Glomerular visceral epithelial cell (primary cell): ENCODE measurements around the gene PAX1.
A peak's percentile ranks its signal among the peaks of the same experiment; 100 is the strongest.

Source experiments
- DNase-seq: peaks from one replicate; pipeline ENCODE4 v3.0.0-alpha.2; 2016; ENCODE audit errors: extremely low spot score

Gene PAX1

GRCh38 chr20:21702553-21703470 lies 2.7 kb upstream of the PAX1 start:
- DNase-seq = no peak

DNA sequence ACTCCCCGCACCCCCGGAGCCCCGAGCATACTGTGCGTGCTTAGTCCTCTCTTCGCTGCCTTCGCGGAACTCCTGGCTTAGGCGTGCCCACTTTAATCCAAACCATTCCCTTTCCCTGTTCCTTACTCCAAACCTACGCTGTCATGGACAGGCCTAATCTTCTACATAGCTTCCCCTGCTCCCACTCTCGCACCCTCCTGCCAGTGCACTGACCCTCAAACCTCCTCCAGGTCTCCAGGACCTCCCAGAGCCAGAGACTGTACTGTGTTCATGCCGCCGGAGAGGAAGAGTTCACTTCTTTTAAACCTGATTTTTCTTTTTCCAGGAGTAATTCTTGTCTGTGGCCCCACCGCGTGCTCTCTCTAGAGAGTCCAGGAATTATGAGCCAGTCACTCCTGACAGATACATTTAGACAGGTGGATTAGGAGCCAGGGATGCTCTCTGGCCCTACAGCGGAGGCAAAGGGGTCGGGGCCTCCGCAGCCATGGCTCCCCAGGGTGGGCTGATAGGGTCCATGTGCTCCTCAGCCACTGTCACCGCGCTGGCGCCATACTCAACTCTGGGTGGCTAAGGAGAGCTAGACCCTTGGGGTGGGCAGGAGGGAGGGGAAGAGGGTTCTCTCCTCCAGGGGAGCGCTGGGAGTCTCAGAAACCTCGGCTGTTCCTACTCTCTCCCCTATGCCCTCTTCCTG lies 1.6 kb upstream of the PAX1 start:
- no peak for DNase-seq

DNA sequence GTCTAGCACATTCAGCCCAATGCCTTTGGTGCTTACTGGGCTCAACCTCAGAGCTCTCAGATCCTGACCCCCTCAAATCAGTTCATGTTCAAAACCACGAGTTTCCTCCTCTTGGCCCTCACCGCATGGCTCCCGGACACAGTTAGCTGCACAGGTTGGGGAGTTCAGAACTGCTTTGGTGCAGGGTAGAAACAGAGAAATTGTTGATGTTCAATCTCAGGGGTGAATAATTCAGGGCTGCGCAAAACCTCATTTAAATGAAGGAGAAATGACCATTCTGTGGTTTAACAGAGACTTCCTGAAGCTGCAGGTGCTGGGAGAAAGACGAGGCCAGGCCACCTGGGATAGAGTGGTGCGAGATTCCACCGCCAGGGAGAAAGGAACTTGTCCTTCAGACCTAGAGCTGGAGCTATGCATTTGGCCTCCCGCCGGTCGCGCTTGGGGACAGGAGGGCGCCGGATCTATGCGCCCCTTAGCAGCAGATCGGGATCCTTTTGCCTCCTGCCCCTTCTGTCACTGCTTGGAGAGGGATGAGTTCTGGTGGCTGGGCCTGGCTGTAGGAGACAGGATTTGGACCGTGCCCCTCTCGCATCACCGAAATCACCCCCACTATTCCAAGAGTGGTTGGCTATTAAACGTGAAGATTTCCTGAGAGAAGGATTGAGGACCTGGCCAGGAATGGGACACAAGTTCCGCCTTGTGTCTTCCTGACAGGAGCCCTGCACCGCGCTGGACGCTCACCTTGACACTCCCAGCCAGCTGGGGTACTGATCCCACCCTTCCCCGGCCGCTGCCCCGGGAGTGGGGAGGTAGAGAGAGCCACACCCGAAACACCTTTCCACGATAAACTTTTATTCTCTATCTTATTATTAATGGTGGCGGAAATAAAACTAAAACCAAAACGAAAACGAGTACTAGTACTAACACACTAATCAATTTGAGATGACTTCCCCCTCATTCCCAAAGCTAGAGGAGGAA lies 767 bp upstream of the PAX1 start:
- no peak for DNase-seq

DNA sequence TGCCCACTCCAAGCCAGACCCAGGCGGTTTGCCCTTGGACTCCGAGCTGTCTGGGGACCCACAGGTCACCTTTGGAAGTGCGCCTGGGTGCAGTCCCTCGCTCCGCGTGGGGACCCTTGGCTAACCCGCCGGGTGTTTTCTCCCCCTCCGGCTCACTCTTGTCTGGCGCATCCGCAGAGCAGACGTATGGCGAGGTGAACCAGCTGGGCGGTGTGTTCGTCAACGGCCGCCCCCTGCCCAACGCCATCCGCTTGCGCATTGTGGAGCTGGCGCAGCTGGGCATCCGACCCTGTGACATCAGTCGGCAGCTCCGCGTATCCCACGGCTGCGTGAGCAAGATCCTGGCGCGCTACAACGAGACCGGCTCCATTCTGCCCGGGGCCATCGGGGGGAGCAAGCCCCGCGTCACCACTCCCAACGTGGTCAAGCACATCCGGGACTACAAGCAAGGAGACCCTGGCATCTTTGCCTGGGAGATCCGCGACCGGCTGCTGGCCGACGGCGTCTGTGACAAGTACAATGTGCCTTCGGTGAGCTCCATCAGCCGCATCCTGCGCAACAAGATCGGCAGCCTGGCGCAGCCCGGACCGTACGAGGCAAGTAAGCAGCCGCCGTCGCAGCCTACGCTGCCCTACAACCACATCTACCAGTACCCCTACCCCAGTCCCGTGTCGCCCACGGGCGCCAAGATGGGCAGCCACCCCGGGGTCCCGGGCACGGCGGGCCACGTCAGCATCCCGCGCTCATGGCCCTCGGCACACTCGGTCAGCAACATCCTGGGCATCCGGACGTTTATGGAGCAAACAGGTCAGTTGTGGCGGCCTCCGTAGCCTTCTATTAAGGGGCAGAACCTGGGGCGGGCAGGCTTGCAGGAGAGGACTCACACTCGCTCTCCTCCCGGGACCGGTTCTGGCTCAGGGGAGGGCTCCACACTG lies 1.1 kb downstream of the PAX1 start:
- DNase-seq = no peak

- no peak for DNase-seq
Measured at GRCh38 chr20:21707267-21707666, 1.8 kb downstream of the PAX1 start.

GRCh38 chr20:21707999-21708737 lies 2.7 kb downstream of the PAX1 start:
- DNase-seq = no peak

DNA sequence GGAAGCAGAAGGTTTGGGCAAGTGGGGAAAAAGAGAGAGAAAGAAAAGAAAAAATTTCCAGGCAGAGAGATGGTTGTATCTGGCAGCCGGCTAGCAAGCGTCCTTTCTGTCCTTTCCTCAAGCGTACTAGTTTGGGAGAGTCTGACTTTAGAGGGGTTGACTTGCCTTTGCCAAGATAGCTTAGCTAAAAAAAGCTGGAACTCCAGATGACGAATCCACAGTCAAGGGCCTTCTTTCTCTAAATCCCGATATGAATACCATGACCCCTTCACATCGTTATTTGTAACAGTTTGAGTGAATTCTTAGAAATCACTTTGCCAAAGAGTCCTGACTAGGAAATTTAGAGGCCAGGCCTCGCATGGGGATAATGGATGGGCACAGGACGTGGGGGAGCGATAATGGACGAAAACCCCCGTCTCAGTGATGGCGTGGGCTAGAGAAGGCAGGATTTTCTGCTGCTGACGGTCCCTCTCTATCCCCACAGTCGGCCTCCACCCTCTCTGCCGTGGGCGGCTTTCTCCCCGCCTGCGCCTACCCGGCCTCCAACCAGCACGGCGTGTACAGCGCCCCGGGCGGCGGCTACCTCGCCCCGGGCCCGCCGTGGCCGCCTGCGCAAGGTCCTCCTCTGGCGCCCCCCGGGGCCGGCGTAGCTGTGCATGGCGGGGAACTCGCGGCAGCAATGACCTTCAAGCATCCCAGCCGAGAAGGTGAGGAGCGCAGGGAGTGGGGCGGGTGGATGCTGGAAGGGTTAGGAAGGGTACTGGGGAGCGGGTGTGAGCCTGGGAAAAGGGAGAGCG lies 3.5 kb downstream of the PAX1 start:
- DNase-seq = no peak

GRCh38 chr20:21709535-21709904 lies 4.1 kb downstream of the PAX1 start:
- DNase-seq = no peak

DNA sequence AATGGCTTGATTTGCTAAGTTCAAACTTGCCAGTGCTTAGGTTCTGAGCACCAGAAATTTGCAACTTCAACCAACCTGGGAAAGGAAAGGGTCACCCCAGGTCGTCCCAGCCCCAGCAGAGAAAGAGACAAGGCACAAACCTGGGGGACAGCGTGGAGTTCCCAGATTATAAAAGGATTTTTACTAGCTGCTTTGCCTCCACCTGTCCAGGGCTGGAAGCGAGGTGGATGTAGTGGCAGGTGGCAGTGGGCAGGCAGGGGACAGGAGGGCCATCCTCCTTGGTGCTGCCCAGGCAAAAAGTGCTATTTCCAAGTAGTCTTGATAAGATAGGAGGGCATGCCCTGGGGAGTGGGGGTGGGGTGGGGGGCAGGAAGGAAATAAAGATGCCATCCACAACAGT lies 4.9 kb downstream of the PAX1 start:
- DNase-seq = no peak

DNA sequence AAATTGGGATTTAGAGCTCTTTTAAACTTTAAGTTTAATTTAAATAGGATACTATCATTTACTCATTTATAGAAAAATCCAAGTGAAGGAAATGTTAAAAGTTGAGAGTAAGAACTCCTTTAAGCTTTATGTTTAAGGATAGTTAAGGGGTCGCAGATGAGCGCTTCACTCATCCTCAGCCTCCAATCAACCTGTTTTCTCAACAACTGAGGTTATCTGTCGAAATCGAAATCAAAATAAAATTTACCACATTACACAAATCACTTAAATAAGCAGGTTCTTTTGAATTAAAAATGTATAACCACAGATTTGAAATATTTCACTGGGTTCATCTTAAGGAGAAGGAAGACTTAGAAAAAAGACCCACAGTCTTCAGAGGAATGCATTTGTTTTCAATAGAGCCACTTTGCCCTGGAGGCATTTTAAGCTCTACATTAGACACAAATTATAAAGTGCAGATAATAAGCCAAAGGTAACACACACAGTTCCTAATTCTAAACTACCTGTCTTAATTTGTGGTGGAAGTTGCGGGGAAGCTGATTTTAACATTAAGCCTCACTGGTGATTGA lies 5.5 kb downstream of the PAX1 start:
- no peak for DNase-seq

DNA sequence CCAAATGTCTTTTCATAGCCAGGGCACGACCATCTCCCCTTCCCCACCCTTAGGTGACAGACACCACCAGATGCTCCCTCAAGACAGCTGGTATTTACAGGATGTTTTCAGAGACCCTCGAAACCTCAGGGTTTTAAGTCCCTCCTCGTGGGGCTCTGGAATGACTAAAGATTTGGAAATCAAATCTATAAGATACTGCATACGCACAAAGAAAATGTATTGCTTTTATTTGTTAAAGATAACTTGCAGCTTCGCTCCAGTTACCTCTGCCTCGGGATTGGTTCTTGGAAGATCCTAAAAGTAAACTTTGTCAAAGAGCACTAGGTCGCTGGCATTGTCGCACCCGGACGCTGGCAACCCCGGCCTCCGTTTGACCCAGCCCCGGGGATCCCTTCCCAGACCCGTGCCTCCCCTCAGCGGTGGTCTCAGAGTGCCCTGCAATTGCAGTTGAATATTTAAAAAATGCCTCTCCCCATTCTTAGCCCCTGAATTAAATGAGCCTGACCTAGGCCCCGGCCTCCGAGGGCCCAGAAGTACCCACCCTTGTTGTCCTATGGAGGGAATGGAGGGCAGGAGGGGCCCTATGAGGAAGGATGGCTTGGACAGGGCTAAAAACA lies 7.1 kb downstream of the PAX1 start:
- DNase-seq = no peak

- DNase-seq = no peak
Measured at GRCh38 chr20:21713470-21713869, 8.0 kb downstream of the PAX1 start.

- no peak for DNase-seq
Measured at GRCh38 chr20:21713901-21714296, 8.4 kb downstream of the PAX1 start.

GRCh38 chr20:21714297-21715192 lies 9.1 kb downstream of the PAX1 start:
- DNase-seq = no peak

DNA sequence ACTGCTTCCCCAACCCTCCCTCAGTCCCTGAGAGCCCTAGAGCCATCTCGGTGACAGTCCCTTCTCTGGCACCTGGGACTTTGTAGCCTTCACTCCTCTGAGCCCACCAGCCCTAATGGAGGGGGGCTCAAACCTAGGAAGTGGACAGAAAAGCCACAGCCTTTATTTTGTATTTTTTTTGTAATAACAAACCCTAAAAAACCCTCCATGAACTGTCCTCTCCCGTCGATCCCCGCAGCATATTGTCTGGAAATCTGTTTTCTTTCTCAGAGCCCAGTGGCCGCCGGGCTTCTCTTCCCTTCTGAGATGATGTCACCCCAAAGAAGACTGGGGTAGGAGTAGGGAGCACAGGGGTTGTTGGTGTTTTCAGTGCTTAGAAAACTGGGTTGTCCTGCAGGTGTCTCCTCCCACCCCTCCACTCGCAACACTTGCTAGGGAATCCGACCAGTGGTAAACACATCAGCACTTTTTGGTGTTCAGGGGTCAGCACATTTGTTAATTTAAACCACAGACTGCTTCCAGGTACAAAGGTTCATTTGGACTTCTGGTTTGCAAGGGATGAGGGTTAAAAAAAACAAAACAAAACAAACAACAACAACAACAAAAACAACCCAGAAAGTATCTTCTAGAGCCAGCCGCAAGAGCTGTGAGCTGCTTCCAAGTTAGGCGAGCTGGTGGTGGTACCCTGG lies 9.9 kb downstream of the PAX1 start:
- DNase-seq = no peak

GRCh38 chr20:21719592-21720214 lies 14.2 kb downstream of the PAX1 start:
- peak; percentile 53 for DNase-seq
